GM06990 (cell line): ENCODE measurements around the gene FMNL2.

ENCODE experiments used
- DNase-seq: peaks from one replicate; pipeline ENCODE4 v3.0.0-alpha.2; 2011; ENCODE audit not compliant: insufficient read length; ENCODE audit errors: extremely low read depth
- H3K27me3 ChIP-seq: replicated peaks from 2 replicates; pipeline ENCODE4 v1.6.0; 2011; ENCODE audit warnings: low read length; ENCODE audit not compliant: control insufficient read depth, insufficient read depth
- H3K36me3 ChIP-seq: 2 replicates; pipeline ENCODE4 v1.5.1; 2011; ENCODE audit warnings: low read length; ENCODE audit not compliant: control insufficient read depth, insufficient read depth
- H3K4me3 ChIP-seq: replicated peaks from 2 replicates; pipeline ENCODE4 v1.5.1; 2011; ENCODE audit warnings: low read depth, mild to moderate bottlenecking, control low read depth, low read length
- TF ChIP-seq, protein P1 (sequence below): IDR thresholded peaks from 2 replicates; pipeline ENCODE4 v1.5.1; 2011; ENCODE audit warnings: low read length, control low read depth, mild to moderate bottlenecking, inconsistent platforms; ENCODE audit not compliant: insufficient read depth, poor library complexity, severe bottlenecking

The FMNL2 gene

DNA sequence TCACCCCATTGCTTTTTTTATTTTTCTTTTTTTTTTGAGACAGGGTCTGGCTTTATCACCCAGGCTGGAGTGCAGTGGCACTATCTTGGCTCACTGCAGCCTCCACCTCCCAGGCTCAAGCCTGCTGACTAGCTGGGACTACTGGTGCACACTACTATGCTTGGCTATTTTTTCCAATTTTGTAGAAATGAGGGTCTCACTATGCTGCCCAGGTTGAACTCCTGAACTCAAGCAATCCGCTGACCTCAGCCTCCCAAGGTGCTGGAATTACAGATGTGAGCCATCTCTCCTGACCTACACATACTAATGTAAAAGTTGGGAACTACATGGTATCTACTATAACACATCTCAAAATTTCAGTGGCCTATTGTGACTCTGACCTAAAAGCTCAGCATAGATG is 101.2 kb downstream of the FMNL2 start:
- Histone ChIP-seq H3K36me3 (no peaks in the 10 kb centered on the region), H3K4me3 (no peak overlapping the region), H3K27me3 (no peaks in the 10 kb centered on the region)
- TF ChIP-seq, protein P1, sequence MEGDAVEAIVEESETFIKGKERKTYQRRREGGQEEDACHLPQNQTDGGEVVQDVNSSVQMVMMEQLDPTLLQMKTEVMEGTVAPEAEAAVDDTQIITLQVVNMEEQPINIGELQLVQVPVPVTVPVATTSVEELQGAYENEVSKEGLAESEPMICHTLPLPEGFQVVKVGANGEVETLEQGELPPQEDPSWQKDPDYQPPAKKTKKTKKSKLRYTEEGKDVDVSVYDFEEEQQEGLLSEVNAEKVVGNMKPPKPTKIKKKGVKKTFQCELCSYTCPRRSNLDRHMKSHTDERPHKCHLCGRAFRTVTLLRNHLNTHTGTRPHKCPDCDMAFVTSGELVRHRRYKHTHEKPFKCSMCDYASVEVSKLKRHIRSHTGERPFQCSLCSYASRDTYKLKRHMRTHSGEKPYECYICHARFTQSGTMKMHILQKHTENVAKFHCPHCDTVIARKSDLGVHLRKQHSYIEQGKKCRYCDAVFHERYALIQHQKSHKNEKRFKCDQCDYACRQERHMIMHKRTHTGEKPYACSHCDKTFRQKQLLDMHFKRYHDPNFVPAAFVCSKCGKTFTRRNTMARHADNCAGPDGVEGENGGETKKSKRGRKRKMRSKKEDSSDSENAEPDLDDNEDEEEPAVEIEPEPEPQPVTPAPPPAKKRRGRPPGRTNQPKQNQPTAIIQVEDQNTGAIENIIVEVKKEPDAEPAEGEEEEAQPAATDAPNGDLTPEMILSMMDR: no peak
- no peak for DNase-seq

DNA sequence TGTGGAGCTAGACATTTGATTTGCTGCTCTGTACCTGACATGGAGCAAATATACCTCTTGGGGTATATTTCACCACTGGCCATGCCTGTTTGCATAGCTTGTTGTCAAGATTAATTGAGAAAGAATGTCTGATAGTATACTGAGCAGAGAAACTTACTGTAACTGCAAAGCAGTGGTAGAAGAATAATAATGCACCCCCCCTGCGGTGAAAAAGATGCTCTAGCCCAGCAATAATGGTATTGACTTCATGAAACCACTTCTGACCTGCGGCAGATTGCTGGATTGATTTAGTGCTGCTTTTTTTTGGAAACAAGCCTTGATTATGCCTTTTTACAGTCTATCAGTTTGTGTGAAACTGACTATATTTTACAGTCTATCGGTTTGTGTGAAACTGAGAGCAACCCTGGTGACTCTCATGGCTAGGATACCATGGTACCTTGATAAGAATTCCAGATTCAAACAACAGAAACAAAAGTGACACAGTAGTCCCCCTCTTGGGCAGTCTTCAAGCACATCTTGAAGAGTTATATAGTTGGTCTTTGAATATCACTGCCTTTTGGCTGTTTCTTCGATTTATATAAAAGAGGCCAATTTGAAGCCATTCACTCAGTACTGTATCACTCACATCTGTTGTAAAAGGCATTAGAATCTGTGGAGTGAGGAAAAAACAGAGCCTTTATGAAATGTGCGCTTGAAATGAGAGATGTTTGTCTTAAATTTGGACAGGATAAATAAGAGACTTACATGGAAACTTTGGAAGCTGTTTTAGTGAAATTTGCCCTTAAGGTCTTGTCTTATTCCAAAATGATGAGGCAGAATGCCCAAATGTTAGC is 102.5 kb downstream of the FMNL2 start:
- TF ChIP-seq, protein P1: no peak
- no peaks in the 10 kb centered on the region for H3K27me3 ChIP-seq
- H3K4me3 ChIP-seq: no peak overlapping the region
- DNase-seq: no peak
- H3K36me3 ChIP-seq: no peaks in the 10 kb centered on the region

GRCh38 chr2:152440049-152440448 is 105.1 kb downstream of the FMNL2 start:
- H3K27me3 ChIP-seq: no peaks in the 10 kb centered on the region
- DNase-seq: no peak
- H3K4me3 ChIP-seq: no peak overlapping the region
- H3K36me3 ChIP-seq: no peaks in the 10 kb centered on the region
- TF ChIP-seq, protein P1: no peak

GRCh38 chr2:152440460-152440859 is 105.5 kb downstream of the FMNL2 start:
- DNase-seq: no peak
- H3K4me3 ChIP-seq: no peak overlapping the region
- no peaks in the 10 kb centered on the region for H3K36me3 ChIP-seq
- TF ChIP-seq, protein P1: no peak
- H3K27me3 ChIP-seq: no peaks in the 10 kb centered on the region

DNA sequence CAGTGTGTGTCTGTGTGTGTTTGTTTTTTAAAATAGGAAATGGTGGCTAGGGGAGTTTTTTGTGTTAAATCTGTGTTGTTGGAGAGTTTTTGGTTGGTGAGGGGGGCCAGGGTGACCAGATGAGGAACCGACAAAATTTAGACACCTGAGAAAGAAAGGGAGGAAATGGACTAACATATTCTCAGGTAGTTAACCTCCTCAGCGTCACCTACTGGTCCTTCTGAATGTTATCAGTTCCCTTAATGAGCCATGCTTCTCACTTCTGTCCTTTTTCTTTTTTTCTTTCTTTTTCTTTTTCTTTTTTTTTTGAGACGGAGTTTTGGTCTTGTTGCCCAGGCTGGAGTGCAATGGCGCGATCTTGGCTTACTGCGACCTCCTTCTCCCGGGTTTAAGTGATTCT is 107.0 kb downstream of the FMNL2 start:
- TF ChIP-seq, protein P1: peak; percentile 37
- no peak for DNase-seq
- no peaks in the 10 kb centered on the region for H3K36me3 ChIP-seq

More for the DNA sequence above, 107.0 kb downstream of the FMNL2 start:
- H3K4me3 ChIP-seq: no peak overlapping the region
- H3K27me3 ChIP-seq: no peaks in the 10 kb centered on the region
